DMS153 treated with DMSO at 0.1 percent for 48 hours (cell line): ENCODE measurements around the gene EOLA1.
"Not testable (repeated sequence)": the region's sequence is repeated elsewhere in the genome, so short reads cannot be mapped to it uniquely, and the experiment has no call there.

Experiments used
- DNase-seq: peaks from one replicate; lab custom pipeline; 2025; ENCODE audit not compliant: unreplicated experiment; lab: John Stamatoyannopoulos, UW

EOLA1 gene

DNA sequence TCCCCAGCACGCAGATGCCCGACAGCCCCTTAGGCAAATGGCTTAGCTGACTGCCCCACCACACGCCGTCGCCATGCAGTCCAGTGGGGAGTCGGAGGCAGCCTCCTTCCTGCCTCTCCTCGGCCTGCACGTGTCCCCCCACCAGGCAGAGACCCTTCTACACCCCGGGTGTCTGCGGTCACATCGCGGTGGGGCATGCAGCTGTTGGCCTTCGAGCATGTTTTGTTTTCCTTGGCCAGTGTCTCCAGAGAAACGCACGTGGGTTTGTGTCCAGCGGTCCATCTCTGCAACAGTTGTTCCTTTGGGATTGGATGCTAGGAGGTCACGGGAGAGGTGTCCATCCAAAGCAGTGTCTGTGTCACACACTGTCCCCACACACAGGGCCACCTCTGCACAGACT lies 54.4 kb downstream of the EOLA1 start, which contains the start of gene HSFX2:
Gene HSFX2 (minus strand): TSS at position 101 of the 400 bp plus-strand sequence. CDS start 614 bp downstream, outside the sequence.
- not testable (repeated sequence) for DNase-seq

- not testable (repeated sequence) for DNase-seq
Measured at GRCh38 chrX:149595943-149596342, 55.1 kb downstream of the EOLA1 start.
